GM19239 (cell line): ENCODE data around the gene CRABP2.

Experiments used
- DNase-seq: peaks from one replicate; pipeline ENCODE4 v3.0.0; 2011; ENCODE audit warnings: low spot score; ENCODE audit not compliant: insufficient read length
- FAIRE-seq: peaks from 2 replicates; lab custom pipeline; 2011; peaks lifted over from hg19 to GRCh38; lab: Jason Lieb, UNC

CRABP2 gene

GRCh38 chr1:156659988-156660751 lies 45.2 kb downstream of the CRABP2 start:
- DNase-seq (peak; percentile 93), FAIRE-seq (peak; percentile 90)

DNA sequence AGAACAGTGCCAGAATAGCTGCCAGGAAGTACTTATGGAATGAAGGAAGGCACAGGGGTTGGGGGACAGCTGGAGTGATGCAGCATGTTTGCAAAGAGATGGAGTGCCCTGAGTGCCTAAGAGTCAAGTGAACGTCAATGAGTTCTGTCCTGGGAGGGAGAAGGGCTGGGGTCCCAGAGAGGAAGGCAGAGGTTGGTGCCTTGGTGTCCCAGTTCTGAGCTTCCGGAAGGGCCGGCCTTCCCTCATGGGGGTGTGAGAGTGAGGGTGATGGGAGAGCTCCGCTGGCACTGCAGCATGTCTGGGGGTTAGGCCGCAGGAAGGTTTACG lies 45.8 kb downstream of the CRABP2 start:
- FAIRE-seq (no peak), DNase-seq (no peak)

- no peak for DNase-seq
- no peak for FAIRE-seq
These were observed 46.3 kb downstream of the CRABP2 start for GRCh38 chr1:156658945-156659574.

DNA sequence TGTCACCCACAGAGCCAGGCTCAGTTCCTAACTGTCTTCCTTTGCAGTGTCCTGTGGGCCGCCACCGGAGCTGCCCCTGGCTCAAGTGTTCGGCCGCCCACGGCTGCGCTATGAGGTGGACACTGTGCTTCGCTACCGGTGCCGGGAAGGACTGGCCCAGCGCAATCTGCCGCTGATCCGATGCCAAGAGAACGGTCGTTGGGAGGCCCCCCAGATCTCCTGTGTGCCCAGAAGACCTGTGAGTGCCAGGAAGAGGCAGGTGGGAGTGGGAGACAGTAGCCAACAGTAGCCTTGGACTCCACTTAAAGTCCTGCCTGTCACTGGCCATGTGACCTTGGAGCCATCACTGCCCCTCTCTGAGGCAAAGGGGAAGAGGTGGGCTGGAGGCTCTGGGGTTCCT lies 46.9 kb downstream of the CRABP2 start:
- DNase-seq (no peak), FAIRE-seq (no peak)

DNA sequence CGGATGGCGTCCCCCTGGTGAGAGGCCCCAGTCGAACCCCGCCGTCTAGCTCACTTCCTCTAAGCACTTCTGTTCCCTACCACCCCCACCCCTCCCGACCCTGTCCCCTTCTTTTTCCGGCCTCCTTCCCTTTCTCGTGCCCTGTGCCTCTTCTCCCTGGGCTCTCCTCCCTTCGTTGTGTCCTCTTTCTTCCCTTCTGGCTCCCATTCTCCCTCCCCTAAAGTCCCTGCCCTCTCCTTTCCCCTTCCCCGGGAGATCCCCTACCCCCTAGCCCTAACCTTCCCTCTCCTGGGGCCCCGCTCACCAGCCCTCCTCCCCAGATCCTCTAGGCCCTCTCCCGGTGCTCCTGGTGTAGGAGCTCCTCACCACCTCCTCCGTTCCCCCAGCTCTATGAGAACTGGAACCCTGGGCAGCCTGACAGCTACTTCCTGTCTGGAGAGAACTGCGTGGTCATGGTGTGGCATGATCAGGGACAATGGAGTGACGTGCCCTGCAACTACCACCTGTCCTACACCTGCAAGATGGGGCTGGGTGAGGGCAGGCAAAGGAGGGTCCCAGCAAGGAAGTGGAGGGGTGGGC lies 47.6 kb downstream of the CRABP2 start:
- no peak for DNase-seq
- FAIRE-seq, result no peak

- DNase-seq (peak; percentile 77), FAIRE-seq (peak; percentile 61)
These were observed 48.3 kb downstream of the CRABP2 start for GRCh38 chr1:156656806-156657740.

DNA sequence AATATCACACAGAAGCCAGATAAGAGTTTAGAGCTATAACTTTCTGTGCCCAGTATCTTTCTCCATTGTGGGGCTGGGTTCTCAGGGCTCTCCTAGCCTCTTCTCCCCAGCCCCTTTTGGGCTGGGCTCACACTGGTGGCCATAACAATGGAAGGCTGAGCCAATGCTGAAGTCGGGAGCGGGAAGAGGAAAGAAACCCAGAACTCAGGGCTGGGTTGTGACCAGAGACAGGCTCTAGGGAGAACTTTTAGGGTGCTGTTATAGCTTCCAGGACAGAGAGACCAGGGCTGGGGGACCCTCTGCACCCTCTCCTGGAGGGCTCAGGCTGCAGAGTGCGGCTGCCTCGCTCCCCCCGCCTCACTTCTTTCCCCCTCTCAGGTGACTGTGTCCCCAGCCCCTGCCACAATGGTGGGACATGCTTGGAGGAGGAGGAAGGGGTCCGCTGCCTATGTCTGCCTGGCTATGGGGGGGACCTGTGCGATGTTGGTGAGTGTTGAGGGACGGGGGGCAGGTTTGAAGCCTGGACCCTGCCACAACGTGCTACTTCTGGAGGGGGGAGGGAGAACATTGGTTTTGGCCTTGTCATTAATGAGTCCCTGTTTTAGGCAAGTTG lies 49.4 kb downstream of the CRABP2 start:
- FAIRE-seq (no peak), DNase-seq (no peak)

DNA sequence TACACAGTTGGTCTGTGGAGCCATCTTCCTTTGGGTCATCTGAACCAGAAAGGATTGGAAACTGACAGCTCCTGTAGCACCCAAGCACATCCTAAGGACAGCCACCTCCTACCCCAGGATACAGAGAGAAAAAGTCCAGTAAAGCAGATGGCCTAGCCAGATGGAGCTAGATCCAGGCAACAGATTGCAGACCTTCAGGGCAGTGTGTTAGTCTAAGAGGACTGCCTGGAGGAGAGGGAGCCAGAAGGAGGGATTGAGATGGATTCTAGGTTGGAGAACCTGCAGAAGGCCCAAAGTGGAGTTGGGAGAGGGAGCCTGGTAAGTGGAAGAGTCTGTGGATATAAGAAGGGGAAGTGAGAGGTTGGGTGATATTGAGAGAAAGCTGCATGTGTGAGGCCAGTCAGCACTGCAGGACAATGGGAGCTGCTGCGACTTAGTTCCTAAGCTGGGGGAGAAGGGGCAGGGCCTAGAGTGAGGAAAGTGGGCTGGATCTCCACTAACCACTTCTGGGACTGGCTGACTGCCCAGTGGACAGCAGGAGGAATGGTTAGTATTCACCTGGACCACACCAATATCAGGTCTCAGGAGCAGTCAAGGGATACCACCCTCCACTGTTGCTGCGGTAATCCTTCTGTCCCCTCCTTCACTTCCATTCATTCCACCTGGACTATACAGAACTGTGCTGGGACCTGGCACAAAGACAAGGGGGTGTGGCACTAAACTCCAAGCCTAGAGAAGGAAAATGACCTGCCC lies 50.1 kb downstream of the CRABP2 start:
- no peak for DNase-seq

GRCh38 chr1:156654700-156655099 lies 50.7 kb downstream of the CRABP2 start:
- no peak for FAIRE-seq
- DNase-seq, result no peak

More for the DNA sequence above, 50.1 kb downstream of the CRABP2 start:
- FAIRE-seq, result no peak

- DNase-seq (no peak), FAIRE-seq (no peak)
These were observed 52.4 kb downstream of the CRABP2 start for GRCh38 chr1:156652992-156653355.

DNA sequence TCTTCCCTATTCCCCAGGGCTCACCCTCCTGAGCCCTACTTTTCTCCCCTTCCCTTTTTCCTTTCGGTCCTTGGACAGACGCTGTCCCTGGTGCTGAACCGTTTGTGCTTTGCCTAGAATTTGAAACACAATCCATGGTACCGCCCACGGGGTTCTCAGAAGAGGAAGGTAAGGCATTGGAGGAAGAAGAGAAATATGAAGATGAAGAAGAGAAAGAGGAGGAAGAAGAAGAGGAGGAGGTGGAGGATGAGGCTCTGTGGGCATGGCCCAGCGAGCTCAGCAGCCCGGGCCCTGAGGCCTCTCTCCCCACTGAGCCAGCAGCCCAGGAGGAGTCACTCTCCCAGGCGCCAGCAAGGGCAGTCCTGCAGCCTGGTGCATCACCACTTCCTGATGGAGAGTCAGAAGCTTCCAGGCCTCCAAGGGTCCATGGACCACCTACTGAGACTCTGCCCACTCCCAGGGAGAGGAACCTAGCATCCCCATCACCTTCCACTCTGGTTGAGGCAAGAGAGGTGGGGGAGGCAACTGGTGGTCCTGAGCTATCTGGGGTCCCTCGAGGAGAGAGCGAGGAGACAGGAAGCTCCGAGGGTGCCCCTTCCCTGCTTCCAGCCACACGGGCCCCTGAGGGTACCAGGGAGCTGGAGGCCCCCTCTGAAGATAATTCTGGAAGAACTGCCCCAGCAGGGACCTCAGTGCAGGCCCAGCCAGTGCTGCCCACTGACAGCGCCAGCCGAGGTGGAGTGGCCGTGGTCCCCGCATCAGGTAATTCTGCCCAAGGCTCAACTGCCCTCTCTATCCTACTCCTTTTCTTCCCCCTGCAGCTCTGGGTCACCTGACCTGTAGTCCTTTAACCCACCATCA lies 53.0 kb downstream of the CRABP2 start:
- FAIRE-seq (no peak), DNase-seq (no peak)
